K562 (cell line): ENCODE data around the gene DDAH2. TPM values are rescaled to one million over a fixed set of nuclear protein-coding genes. Genes with fewer than 3 reads are reported as not detected.

Experiments used
- ETS1 ChIP-seq: conservative IDR thresholded peaks from 2 replicates; pipeline ENCODE4 v1.6.1; 2011; ENCODE audit warnings: low read depth, mild to moderate bottlenecking, low read length; ENCODE audit not compliant: control insufficient read depth
- EZH2 ChIP-seq: IDR thresholded peaks from 2 replicates; pipeline ENCODE4 v1.6.1; 2012; ENCODE audit warnings: low read depth, mild to moderate bottlenecking, inconsistent platforms, low read length, borderline replicate concordance
- KLF1 ChIP-seq: fragments of 450-650 bp; IDR thresholded peaks from 2 replicates; pipeline ENCODE4 v1.6.1; 2016; ENCODE audit warnings: missing genetic modification characterization, missing compliant biosample characterization
- MEIS2 ChIP-seq: fragments of 450-650 bp; IDR thresholded peaks from 2 replicates; pipeline ENCODE4 v1.6.1; 2014; ENCODE audit warnings: mild to moderate bottlenecking; ENCODE audit not compliant: partially characterized antibody
- MXI1 ChIP-seq: IDR thresholded peaks from 2 replicates; pipeline ENCODE4 v1.6.1; 2011; ENCODE audit warnings: low read depth, mild to moderate bottlenecking, improper control_type of control experiment, low read length
- NEUROD1 ChIP-seq: fragments of 150-350 bp; IDR thresholded peaks from 2 replicates; pipeline ENCODE4 v1.6.1; 2014; ENCODE audit warnings: borderline replicate concordance, low read length, low read depth; ENCODE audit not compliant: partially characterized antibody
- SRF ChIP-seq, 2 experiments: fragments of 250-450, 450-650 bp in 1 of 2; sonication (Bioruptor Pico) in 1 of 2; sonication (generic) in 1 of 2; formaldehyde crosslinking; IDR thresholded peaks; 2 replicates each; pipeline versions ENCODE4 v1.5.0 to v1.5.1; 2020 to 2022; ENCODE audit warnings: mild to moderate bottlenecking in 1 of 2, missing genetic modification reagents in 1 of 2
- TBP ChIP-seq: optimal IDR thresholded peaks from 2 replicates; pipeline ENCODE3; 2011; ENCODE audit warnings: low read depth, low read length, improper control_type of control experiment
- ZNF395 ChIP-seq: fragments of 200-800 bp; sonication (Bioruptor generic); IDR thresholded peaks from 2 replicates; pipeline ENCODE4 v1.6.1; 2017; ENCODE audit warnings: missing genetic modification characterization, missing compliant biosample characterization
- ZNF717 ChIP-seq: fragments of 250-450 bp; sonication (Bioruptor Pico); IDR thresholded peaks from 2 replicates; pipeline ENCODE4 v1.5.0; 2021
- polyA plus RNA-seq, 8 experiments: library from polyadenylated mRNA; depleted of rRNA in 4 of 8; stranded (reverse) in 5 of 8; unstranded in 3 of 8; fragments of >200 nt; fragmentation: Nextera tagmentation in 2 of 8; fragmentation: Illumina TruSeq in 1 of 8; extraction: Ambion mirVana in 2 of 8; extraction: Trizol in 1 of 8; gene quantifications; 2 replicates each; pipeline versions ENCODE4 v1.2.1 to v1.2.3, GENCODE V29; 2011 to 2014; ENCODE audit warnings: inconsistent platforms in 1 of 8, missing spikeins in 1 of 8
- total RNA-seq, 7 experiments: library from RNA; depleted of rRNA in 6 of 7; stranded (reverse); fragments of >200 nt in 6 of 7; fragmentation: Illumina TruSeq in 2 of 7; extraction: Trizol in 2 of 7; gene quantifications; 2 replicates each; pipeline versions ENCODE4 v1.2.1 to v1.2.3, GENCODE V29; 2011 to 2021; ENCODE audit warnings: low replicate concordance in 1 of 7
- TF ChIP-seq, protein P1 (sequence below): fragments of 150-350 bp; conservative IDR thresholded peaks from 2 replicates; pipeline ENCODE4 v1.6.1; 2014; ENCODE audit warnings: low read length
- TF ChIP-seq, protein P2 (sequence below): fragments of 450-650 bp; IDR thresholded peaks from 2 replicates; pipeline ENCODE4 v1.6.1; 2017; ENCODE audit warnings: mild to moderate bottlenecking, moderate library complexity
- TF ChIP-seq, protein P3 (sequence below), 2 experiments: IDR thresholded peaks in 1 of 2; conservative IDR thresholded peaks in 1 of 2; 2 replicates each; pipeline ENCODE4 v1.6.1; 2016; ENCODE audit warnings: low read depth in 2 of 2, mild to moderate bottlenecking in 1 of 2, missing compliant biosample characterization in 1 of 2, missing genetic modification characterization in 1 of 2, moderate library complexity in 1 of 2

Gene DDAH2
- total and polyA plus RNA-seq, 9 of the 15 experiments (the other 6 are each of a cell fraction or from before 2014, with no cell fraction given), result 1.8 to 45.4 (median 21.4) TPM

- TF ChIP-seq, protein P1, sequence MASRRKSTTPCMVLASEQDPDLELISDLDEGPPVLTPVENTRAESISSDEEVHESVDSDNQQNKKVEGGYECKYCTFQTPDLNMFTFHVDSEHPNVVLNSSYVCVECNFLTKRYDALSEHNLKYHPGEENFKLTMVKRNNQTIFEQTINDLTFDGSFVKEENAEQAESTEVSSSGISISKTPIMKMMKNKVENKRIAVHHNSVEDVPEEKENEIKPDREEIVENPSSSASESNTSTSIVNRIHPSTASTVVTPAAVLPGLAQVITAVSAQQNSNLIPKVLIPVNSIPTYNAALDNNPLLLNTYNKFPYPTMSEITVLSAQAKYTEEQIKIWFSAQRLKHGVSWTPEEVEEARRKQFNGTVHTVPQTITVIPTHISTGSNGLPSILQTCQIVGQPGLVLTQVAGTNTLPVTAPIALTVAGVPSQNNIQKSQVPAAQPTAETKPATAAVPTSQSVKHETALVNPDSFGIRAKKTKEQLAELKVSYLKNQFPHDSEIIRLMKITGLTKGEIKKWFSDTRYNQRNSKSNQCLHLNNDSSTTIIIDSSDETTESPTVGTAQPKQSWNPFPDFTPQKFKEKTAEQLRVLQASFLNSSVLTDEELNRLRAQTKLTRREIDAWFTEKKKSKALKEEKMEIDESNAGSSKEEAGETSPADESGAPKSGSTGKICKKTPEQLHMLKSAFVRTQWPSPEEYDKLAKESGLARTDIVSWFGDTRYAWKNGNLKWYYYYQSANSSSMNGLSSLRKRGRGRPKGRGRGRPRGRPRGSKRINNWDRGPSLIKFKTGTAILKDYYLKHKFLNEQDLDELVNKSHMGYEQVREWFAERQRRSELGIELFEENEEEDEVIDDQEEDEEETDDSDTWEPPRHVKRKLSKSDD, result peak; percentile 82
- TF ChIP-seq, protein P2, sequence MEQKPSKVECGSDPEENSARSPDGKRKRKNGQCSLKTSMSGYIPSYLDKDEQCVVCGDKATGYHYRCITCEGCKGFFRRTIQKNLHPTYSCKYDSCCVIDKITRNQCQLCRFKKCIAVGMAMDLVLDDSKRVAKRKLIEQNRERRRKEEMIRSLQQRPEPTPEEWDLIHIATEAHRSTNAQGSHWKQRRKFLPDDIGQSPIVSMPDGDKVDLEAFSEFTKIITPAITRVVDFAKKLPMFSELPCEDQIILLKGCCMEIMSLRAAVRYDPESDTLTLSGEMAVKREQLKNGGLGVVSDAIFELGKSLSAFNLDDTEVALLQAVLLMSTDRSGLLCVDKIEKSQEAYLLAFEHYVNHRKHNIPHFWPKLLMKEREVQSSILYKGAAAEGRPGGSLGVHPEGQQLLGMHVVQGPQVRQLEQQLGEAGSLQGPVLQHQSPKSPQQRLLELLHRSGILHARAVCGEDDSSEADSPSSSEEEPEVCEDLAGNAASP, result no peak
- TF ChIP-seq KLF1 (tag), result peak; percentile 76; the same call in 1 of the 2 replicates
- TF ChIP-seq NEUROD1, result peak; percentile 73
- TF ChIP-seq ZNF717, result no peak; the same call in 1 of the 2 replicates
- peak; percentile 71; the same call in 1 of the 2 replicates for TF ChIP-seq ETS1
- no peak for TF ChIP-seq EZH2
- peak; percentile 52; the same call in 1 of the 2 replicates for TF ChIP-seq ZNF395 (CRISPR knock-in tag)
- TF ChIP-seq, protein P3, sequence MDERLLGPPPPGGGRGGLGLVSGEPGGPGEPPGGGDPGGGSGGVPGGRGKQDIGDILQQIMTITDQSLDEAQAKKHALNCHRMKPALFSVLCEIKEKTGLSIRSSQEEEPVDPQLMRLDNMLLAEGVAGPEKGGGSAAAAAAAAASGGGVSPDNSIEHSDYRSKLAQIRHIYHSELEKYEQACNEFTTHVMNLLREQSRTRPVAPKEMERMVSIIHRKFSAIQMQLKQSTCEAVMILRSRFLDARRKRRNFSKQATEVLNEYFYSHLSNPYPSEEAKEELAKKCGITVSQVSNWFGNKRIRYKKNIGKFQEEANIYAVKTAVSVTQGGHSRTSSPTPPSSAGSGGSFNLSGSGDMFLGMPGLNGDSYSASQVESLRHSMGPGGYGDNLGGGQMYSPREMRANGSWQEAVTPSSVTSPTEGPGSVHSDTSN (CRISPR knock-in tag; IDR thresholded peaks at IDR 0.05; ENCODE audit: low read depth), result no peak; the same call in 1 of the 2 replicates
- TF ChIP-seq, protein P3 (tag; conservative IDR thresholded peaks at IDR 0.05; ENCODE audit: low read depth), result peak; percentile 88
- TF ChIP-seq SRF (CRISPR knock-in tag; IDR thresholded peaks at IDR 0.05), result peak in 1 of 2 experiments; percentile 51; a peak in 1 of 4 replicates
- TF ChIP-seq MXI1, result 0 out of 2 replicates have a peak, but pooled peaks have one; percentile 9
- TF ChIP-seq MEIS2, result peak; percentile 86
- TF ChIP-seq TBP, result peak; percentile 55
Measured at GRCh38 chr6:31769684-31770371, 40.7 kb upstream of the DDAH2 start (continued).
